Prostate gland (tissue), 2 donors: ENCODE data around the gene GPR173. TPM values are rescaled to one million over a fixed set of nuclear protein-coding genes. Genes with fewer than 3 reads are reported as not detected.

ENCODE experiments used
- DNase-seq: peaks from one replicate; pipeline ENCODE4 v3.0.0-alpha.2; 2019; ENCODE audit warnings: low spot score
- H3K27ac ChIP-seq, 2 donors: fragments of 200-600 bp; sonication (generic); 2 replicates each; pipeline ENCODE4 v1.5.1; 2017 to 2019
- H3K27me3 ChIP-seq: fragments of 200-600 bp; sonication (generic); replicated peaks from 2 replicates; pipeline ENCODE4 v1.5.1; 2019; ENCODE audit not compliant: insufficient read depth
- H3K36me3 ChIP-seq, 2 donors: fragments of 200-600 bp; sonication (generic); 1 replicate in 1 of 2; 2 replicates in 1 of 2; pipeline versions ENCODE4 v1.5.1 to v1.8.1; 2017 to 2019
- H3K4me1 ChIP-seq: fragments of 200-600 bp; sonication (generic); replicated peaks from 2 replicates; pipeline ENCODE4 v1.5.1; 2019
- H3K4me3 ChIP-seq, 2 donors: fragments of 200-600 bp; sonication (generic); 2 replicates each; pipeline ENCODE4 v1.5.1; 2017 to 2019
- H3K9me3 ChIP-seq: fragments of 200-600 bp; sonication (generic); 2 replicates; pipeline ENCODE4 v1.5.1; 2017
- POLR2A ChIP-seq: fragments of 450-650 bp; IDR thresholded peaks from one replicate; pipeline ENCODE4 v1.6.1; 2016; ENCODE audit warnings: antibody characterized with exemption, mild to moderate bottlenecking
- POLR2AphosphoS5 ChIP-seq: sonication (generic); formaldehyde crosslinking; IDR thresholded peaks from one replicate; pipeline ENCODE4 v1.6.1; 2017; ENCODE audit warnings: antibody characterized with exemption
- WGBS: methylation state at CpG from one replicate; pipeline ENCODE4 v1.1.5; 2018; 5-methylcytosine and 5-hydroxymethylcytosine counted together
- intact Hi-C: fragments of 100-400 bp; cut with DNase I; formaldehyde crosslinking; loops from one replicate; pipeline ENCODE4 v1.14.2; 2022
- total RNA-seq, 2 donors: library from RNA; depleted of rRNA; stranded (reverse); fragments of >200 nt; gene quantifications; one replicate each; pipeline ENCODE4 v1.1.0, GENCODE V29; 2016
- TF ChIP-seq, protein P1 (sequence below), 4 experiments: fragments of 200-600 bp in 2 of 4; fragments of 450-650 bp in 2 of 4; sonication (generic) in 2 of 4; IDR thresholded peaks; 1 replicate in 3 of 4; 2 replicates in 1 of 4; pipeline ENCODE4 v1.5.1; 2016 to 2019; ENCODE audit warnings: antibody characterized with exemption in 4 of 4, mild to moderate bottlenecking in 2 of 4, moderate library complexity in 2 of 4

The GPR173 gene
- total RNA-seq, 2 donors from 2014 or later: 1.9 to 3.6 TPM

DNA sequence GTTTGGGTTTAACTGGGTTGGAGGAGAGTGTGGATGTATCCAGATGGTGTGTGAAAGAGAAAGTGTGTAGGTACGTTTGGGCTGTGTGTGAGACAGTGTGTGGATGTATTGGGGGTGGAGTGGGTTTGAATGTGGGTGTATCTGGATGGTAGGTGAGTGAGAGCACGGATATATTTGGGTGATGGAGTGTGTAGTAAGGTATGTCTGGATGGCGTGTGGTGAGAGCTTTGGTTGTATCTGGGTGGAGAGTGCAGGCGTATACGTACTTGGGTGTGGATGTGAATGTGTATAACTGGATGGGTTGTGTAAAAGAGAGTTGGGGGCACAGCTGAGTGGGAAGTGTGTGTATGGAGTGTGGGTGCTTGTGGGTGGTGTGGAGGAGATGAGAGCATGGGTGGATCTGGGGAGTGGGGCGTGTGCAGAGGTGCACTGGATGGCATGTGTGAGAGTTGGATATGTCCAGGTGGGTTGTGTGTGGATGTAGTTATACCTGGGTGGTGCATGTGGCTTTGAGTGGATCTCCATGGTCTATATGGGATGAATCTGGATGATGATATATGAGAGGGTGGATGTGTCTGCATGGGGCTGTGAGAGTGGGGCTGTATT, 6.8 kb downstream of the GPR173 start:
- WGBS: 91% methylated on average over 6 of the region's 6 CpGs
- H3K9me3 ChIP-seq: no peaks in the 10 kb centered on the region
- H3K4me3 ChIP-seq: no peak overlapping the region
- no peaks in the 10 kb centered on the region for H3K4me1 ChIP-seq
- H3K36me3 ChIP-seq: no peaks in the 10 kb centered on the region
- no peak for DNase-seq
- intact Hi-C loops: no loop called here
- H3K27me3 ChIP-seq: no peaks in the 10 kb centered on the region
- TF ChIP-seq POLR2A: no peak
- TF ChIP-seq, protein P1, sequence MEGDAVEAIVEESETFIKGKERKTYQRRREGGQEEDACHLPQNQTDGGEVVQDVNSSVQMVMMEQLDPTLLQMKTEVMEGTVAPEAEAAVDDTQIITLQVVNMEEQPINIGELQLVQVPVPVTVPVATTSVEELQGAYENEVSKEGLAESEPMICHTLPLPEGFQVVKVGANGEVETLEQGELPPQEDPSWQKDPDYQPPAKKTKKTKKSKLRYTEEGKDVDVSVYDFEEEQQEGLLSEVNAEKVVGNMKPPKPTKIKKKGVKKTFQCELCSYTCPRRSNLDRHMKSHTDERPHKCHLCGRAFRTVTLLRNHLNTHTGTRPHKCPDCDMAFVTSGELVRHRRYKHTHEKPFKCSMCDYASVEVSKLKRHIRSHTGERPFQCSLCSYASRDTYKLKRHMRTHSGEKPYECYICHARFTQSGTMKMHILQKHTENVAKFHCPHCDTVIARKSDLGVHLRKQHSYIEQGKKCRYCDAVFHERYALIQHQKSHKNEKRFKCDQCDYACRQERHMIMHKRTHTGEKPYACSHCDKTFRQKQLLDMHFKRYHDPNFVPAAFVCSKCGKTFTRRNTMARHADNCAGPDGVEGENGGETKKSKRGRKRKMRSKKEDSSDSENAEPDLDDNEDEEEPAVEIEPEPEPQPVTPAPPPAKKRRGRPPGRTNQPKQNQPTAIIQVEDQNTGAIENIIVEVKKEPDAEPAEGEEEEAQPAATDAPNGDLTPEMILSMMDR (IDR thresholded peaks at IDR 0.05): no peak
- H3K27ac ChIP-seq: no peak overlapping the region

DNA sequence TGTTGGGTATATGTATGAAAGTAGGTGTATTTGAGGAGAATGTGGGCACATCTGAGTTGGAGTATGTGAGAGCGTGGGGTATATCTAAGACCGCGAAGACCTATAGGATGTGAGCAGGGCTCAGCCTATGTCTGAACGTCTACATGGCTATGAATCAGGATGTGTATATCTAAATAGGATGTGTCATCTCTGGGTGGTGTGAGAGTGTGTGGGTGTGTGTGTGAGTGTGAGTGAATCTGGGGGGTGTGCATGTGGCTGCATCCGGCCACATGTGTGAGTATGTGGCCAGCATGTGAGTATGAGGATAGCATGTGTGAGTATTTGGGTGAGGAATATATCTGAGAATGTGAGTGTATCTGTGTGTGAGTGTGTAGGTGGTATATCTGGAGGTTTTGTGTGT, 7.7 kb downstream of the GPR173 start:
- no peak overlapping the region for H3K27ac ChIP-seq
- intact Hi-C loops: no loop called here
- no peaks in the 10 kb centered on the region for H3K27me3 ChIP-seq
- no peak overlapping the region for H3K4me3 ChIP-seq
- no peaks in the 10 kb centered on the region for H3K4me1 ChIP-seq
- no peaks in the 10 kb centered on the region for H3K9me3 ChIP-seq
- DNase-seq: no peak
- TF ChIP-seq POLR2A (no peak), POLR2AphosphoS5 (no peak)
- TF ChIP-seq, protein P1 (IDR thresholded peaks at IDR 0.05): no peak
- H3K36me3 ChIP-seq: no peaks in the 10 kb centered on the region
- WGBS: 86% methylated on average over 5 of the region's 5 CpGs

DNA sequence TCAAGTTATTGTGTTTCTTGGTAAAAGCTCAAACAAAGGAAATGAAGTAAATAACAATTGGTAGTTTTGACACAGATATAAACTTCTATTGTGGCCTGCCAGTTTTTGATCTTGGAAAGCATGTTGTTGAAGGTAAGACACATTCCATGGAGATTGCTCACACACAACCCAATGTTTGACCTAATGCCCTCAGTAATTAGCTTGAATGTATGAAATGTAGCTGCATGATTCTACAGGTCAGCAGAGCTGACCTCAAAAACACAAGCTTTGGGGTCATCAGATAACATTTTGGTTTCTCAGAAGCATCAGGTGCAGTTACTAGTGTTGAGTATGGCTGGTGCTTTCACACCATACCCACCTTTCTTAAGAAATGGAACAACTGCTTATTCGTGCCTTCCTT, 16.5 kb downstream of the GPR173 start:
- 100% methylated on average over 1 of the region's 1 CpG for WGBS
- H3K36me3 ChIP-seq: no peaks in the 10 kb centered on the region
- DNase-seq: no peak
- H3K4me1 ChIP-seq: no peaks in the 10 kb centered on the region
- H3K9me3 ChIP-seq: no peaks in the 10 kb centered on the region
- H3K27me3 ChIP-seq: no peaks in the 10 kb centered on the region
- intact Hi-C loops: no loop called here
- TF ChIP-seq, protein P1 (IDR thresholded peaks at IDR 0.05): no peak
- TF ChIP-seq POLR2AphosphoS5 (no peak), POLR2A (no peak)
- no peak overlapping the region for H3K4me3 ChIP-seq
- no peak overlapping the region for H3K27ac ChIP-seq

DNA sequence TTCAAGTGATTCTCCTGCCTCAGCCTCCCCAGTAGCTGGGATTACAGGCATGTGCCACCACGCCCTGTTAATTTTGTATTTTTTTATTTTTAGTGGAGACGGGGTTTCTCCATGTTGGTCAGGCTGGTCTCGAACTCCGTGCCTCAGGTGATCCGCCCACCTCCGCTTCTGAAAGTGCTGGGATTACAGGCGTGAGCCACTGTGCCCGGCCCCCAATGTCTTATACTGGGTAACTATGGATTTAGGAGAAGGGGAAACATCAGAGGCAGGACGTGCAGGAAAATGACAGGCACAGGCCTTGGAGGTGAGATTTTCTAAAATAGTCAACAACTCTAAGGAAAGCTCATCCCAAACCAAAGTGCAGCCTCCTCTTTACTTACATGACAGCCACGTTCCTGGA, 22.5 kb downstream of the GPR173 start:
- H3K27ac ChIP-seq: no peak overlapping the region
- WGBS: 85% methylated on average over 10 of the region's 10 CpGs
- no peaks in the 10 kb centered on the region for H3K4me1 ChIP-seq
- TF ChIP-seq POLR2AphosphoS5: no peak
- TF ChIP-seq, protein P1 (IDR thresholded peaks at IDR 0.05): no peak
- no peak for TF ChIP-seq POLR2A
- intact Hi-C loops: loop anchor here (1.0 kb wide), 1 partner anchor 18 kb away; no protein-coding TSS in a partner anchor
- H3K36me3 ChIP-seq: no peaks in the 10 kb centered on the region
- DNase-seq: no peak
- H3K27me3 ChIP-seq: no peaks in the 10 kb centered on the region
- H3K9me3 ChIP-seq: no peaks in the 10 kb centered on the region
- H3K4me3 ChIP-seq: no peak overlapping the region
